Measurements from ENCODE around the gene MMD2. TPM values are rescaled to one million over a fixed set of nuclear protein-coding genes. Genes with fewer than 3 reads are reported as not detected.

The MMD2 gene
- total RNA-seq, 1 experiment from 2014 or later: not detected

DNA sequence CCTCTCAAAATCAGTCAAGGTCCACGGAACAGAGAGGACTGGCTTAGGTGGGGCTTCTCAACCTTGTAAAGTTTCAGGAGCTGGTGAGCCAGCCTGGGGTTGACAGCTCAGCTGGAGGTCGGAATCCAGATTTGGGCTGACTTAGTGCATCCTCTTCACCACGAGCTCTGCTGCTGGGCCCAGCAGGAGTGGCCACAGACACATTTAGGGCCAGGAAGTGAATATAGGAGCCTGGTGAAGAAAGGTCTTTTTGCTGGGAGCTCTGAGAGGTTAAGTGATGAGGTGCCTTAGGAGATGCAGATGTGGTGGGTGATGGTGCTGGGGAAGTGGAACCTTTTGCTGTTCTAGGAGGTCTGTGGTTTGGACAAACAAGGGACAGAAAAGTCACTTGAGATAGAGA lies 39.3 kb upstream of the MMD2 start:
- BruUV-seq (replicated peaks): no TSS peak

DNA sequence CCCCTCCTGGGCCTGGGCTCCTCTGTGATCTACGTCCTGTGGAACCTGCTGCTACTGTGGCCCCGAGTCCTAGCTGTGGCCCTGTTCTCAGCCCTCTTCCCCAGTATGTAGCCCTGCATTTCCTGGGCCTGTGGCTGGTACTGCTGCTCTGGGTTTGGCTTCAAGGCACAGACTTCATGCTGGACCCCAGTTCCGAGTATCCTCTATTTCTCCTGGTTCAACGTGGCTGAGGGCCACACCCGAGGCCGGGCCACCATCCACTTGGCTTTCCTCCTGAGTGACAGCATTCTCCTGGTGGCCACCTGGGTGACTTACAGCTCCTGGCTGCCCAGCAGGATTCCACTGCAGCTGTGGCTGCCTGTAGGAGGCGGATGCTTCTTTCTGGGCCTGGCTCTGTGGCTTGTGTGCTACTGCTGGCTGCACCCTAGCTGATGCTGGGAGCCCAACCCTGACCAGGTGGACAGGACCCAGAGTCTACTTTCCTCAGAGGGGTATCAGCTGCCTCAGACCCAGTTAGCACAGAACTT lies 37.8 kb upstream of the MMD2 start:
- no TSS peak for BruUV-seq (replicated peaks)
- H3K79me2 ChIP-seq (ENCODE audit: low read length): no peaks in the 10 kb centered on the region
- TF ChIP-seq, protein P1, sequence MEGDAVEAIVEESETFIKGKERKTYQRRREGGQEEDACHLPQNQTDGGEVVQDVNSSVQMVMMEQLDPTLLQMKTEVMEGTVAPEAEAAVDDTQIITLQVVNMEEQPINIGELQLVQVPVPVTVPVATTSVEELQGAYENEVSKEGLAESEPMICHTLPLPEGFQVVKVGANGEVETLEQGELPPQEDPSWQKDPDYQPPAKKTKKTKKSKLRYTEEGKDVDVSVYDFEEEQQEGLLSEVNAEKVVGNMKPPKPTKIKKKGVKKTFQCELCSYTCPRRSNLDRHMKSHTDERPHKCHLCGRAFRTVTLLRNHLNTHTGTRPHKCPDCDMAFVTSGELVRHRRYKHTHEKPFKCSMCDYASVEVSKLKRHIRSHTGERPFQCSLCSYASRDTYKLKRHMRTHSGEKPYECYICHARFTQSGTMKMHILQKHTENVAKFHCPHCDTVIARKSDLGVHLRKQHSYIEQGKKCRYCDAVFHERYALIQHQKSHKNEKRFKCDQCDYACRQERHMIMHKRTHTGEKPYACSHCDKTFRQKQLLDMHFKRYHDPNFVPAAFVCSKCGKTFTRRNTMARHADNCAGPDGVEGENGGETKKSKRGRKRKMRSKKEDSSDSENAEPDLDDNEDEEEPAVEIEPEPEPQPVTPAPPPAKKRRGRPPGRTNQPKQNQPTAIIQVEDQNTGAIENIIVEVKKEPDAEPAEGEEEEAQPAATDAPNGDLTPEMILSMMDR (conservative IDR thresholded peaks at IDR 0.05; ENCODE audit: low read depth, low read length): peak; percentile 28; the same call in 1 of the 2 replicates
- TF ChIP-seq EZH2 (IDR thresholded peaks at IDR 0.05; ENCODE audit: low read length, unreplicated experiment): no peak
- ChIA-PET POLR2A (ENCODE audit: unreplicated experiment) (no interaction called here), CTCF (no interaction called here)
- no peaks in the 10 kb centered on the region for H3K9me3 ChIP-seq (ENCODE audit: low read length)
- H3K27ac ChIP-seq (ENCODE audit: low read length): no peak overlapping the region
- H3K4me1 ChIP-seq (ENCODE audit: insufficient read depth, low read length): no peaks in the 10 kb centered on the region
- no peaks in the 10 kb centered on the region for H3F3A ChIP-seq (ENCODE audit: low read length, unreplicated experiment)
- H3K27me3 ChIP-seq (ENCODE audit: low read length): no peaks in the 10 kb centered on the region
- H4K20me1 ChIP-seq (ENCODE audit: low read length): no peaks in the 10 kb centered on the region
- H3K9me2 ChIP-seq (replicated peaks; ENCODE audit: low read length): no peaks in the 10 kb centered on the region
- H3K4me2 ChIP-seq (ENCODE audit: low read length): no peak overlapping the region
- H3K4me3 ChIP-seq (ENCODE audit: low read length): no peak overlapping the region
- no peak for DNase-seq
- ATAC-seq: no peak; the same call in 1 of the 2 replicates
- H3K9ac ChIP-seq (ENCODE audit: low read length): no peak overlapping the region
- H2AFZ ChIP-seq (ENCODE audit: low read length): no peak overlapping the region
- peaks cover 3% of the 10 kb centered on the region; the same call in 1 of the 2 replicates for H3K36me3 ChIP-seq (ENCODE audit: low read depth, low read length)
- intact Hi-C loops (cut with micrococcal nuclease): no loop called here

More for the DNA sequence above, 39.3 kb upstream of the MMD2 start:
- Histone ChIP-seq H3K9me3 (ENCODE audit: low read length) (no peaks in the 10 kb centered on the region), H3K27ac (ENCODE audit: low read length) (no peak overlapping the region), H3K79me2 (ENCODE audit: low read length) (no peaks in the 10 kb centered on the region), H3K9me2 (replicated peaks; ENCODE audit: low read length) (no peaks in the 10 kb centered on the region), H3K4me2 (ENCODE audit: low read length) (no peak overlapping the region), H3K27me3 (ENCODE audit: low read length) (no peaks in the 10 kb centered on the region), H3K9ac (ENCODE audit: low read length) (no peak overlapping the region), H3K36me3 (ENCODE audit: low read depth, low read length) (peaks cover 3% of the 10 kb centered on the region; the same call in 1 of the 2 replicates), H4K20me1 (ENCODE audit: low read length) (no peaks in the 10 kb centered on the region), H2AFZ (ENCODE audit: low read length) (no peak overlapping the region), H3K4me3 (ENCODE audit: low read length) (no peak overlapping the region), H3F3A (ENCODE audit: low read length, unreplicated experiment) (no peaks in the 10 kb centered on the region), H3K4me1 (ENCODE audit: insufficient read depth, low read length) (no peaks in the 10 kb centered on the region)
- intact Hi-C loops (cut with micrococcal nuclease): no loop called here
- ATAC-seq (no peak), DNase-seq (no peak)
- ChIA-PET CTCF (no interaction called here), POLR2A (ENCODE audit: unreplicated experiment) (no interaction called here)
- TF ChIP-seq, protein P1 (conservative IDR thresholded peaks at IDR 0.05; ENCODE audit: low read depth, low read length): no peak
- TF ChIP-seq EZH2 (IDR thresholded peaks at IDR 0.05; ENCODE audit: low read length, unreplicated experiment) (no peak), EZH2phosphoT487 (IDR thresholded peaks at IDR 0.05; ENCODE audit: borderline replicate concordance, low read length) (no peak)

DNA sequence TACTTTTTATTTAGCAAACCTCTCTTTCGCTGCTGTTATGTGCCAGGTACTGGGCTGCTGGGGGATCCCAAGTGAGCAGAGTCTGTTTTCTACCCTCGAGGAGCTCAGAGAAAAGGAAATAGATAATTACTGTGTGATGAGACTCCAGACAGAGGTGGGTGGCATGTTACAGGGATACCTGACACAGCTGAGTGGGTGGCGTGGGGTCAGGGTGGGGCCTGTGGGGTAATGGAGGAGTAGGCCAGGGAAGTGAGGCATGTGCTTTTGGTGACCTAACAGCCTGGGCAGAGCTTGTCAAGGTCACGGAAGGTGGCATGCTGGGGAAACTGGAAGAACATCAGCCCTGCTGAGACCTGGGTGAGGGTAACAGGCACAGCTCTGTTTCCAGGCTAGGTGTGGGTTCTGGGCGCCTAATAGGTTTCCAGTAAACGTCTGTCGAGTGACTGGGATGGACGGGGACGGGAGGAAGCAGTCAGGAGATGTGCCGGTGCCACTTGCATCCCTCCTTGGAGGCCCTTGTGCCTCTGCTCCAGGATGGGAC lies 36.5 kb upstream of the MMD2 start:
- DNase-seq: no peak
- H3F3A ChIP-seq (ENCODE audit: low read length, unreplicated experiment): no peaks in the 10 kb centered on the region
- ChIA-PET POLR2A (ENCODE audit: unreplicated experiment) (no interaction called here), CTCF (no interaction called here)
- H3K4me3 ChIP-seq (ENCODE audit: low read length): no peak overlapping the region
- no peak overlapping the region for H3K9ac ChIP-seq (ENCODE audit: low read length)
- no peak overlapping the region for H3K4me2 ChIP-seq (ENCODE audit: low read length)
- H3K27ac ChIP-seq (ENCODE audit: low read length): no peak overlapping the region
- no peak for TF ChIP-seq EZH2phosphoT487 (IDR thresholded peaks at IDR 0.05; ENCODE audit: borderline replicate concordance, low read length)
- H4K20me1 ChIP-seq (ENCODE audit: low read length): no peaks in the 10 kb centered on the region
- no peaks in the 10 kb centered on the region for H3K9me3 ChIP-seq (ENCODE audit: low read length)
- no peak for ATAC-seq
- no peaks in the 10 kb centered on the region for H3K9me2 ChIP-seq (replicated peaks; ENCODE audit: low read length)
- H3K27me3 ChIP-seq (ENCODE audit: low read length): no peaks in the 10 kb centered on the region
- no TSS peak for BruUV-seq (replicated peaks)
- peaks cover 3% of the 10 kb centered on the region; the same call in 1 of the 2 replicates for H3K36me3 ChIP-seq (ENCODE audit: low read depth, low read length)
- intact Hi-C loops (cut with micrococcal nuclease): no loop called here
- H3K79me2 ChIP-seq (ENCODE audit: low read length): no peaks in the 10 kb centered on the region
- no peaks in the 10 kb centered on the region for H3K4me1 ChIP-seq (ENCODE audit: insufficient read depth, low read length)
- H2AFZ ChIP-seq (ENCODE audit: low read length): no peak overlapping the region
